Mucosa of descending colon (tissue), 3 donors: ENCODE measurements around the gene RAF1. TPM values are rescaled to one million over a fixed set of nuclear protein-coding genes. Genes with fewer than 3 reads are reported as not detected.

ENCODE experiments used
- ATAC-seq: fragments of 200-7000 bp; cut with Tn5 transposase; one replicate; pipeline ENCODE4 v1.9.1; 2020; ENCODE audit warnings: mild to moderate bottlenecking, moderate library complexity
- DNase-seq, 3 donors: peaks; one replicate each; pipeline ENCODE4 v3.0.0-alpha.2; 2020
- H3K36me3 ChIP-seq: fragments of 200-600 bp; one replicate; pipeline ENCODE4 v1.8.0; 2021; ENCODE audit warnings: low read depth, mild to moderate bottlenecking
- H3K4me1 ChIP-seq: fragments of 200-600 bp; one replicate; pipeline ENCODE4 v1.8.0; 2021; ENCODE audit warnings: low read depth, mild to moderate bottlenecking
- H3K4me3 ChIP-seq: fragments of 200-600 bp; one replicate; pipeline ENCODE4 v1.8.0; 2021; ENCODE audit warnings: mild to moderate bottlenecking
- H3K9me3 ChIP-seq: fragments of 200-600 bp; one replicate; pipeline ENCODE4 v1.8.0; 2021; ENCODE audit warnings: mild to moderate bottlenecking
- CTCF ChIP-seq: fragments of 200-600 bp; IDR thresholded peaks from one replicate; pipeline ENCODE4 v1.8.0; 2022; ENCODE audit warnings: antibody characterized with exemption, mild to moderate bottlenecking
- intact Hi-C, 2 donors: fragments of 100-400 bp; cut with DNase I in 1 of 2; cut with micrococcal nuclease in 1 of 2; formaldehyde crosslinking; loops; one replicate each; pipeline versions ENCODE4 v1.11.0 to v1.11.1; 2022; cut with DNase I, micrococcal nuclease
- total RNA-seq, 3 donors: library from RNA; stranded (reverse); fragmentation: NEBNext Ultra II Directional in 2 of 3; extraction: Animal tissue kit (Norgen Biotek cat#: 25700) in 2 of 3; gene quantifications; one replicate each; pipeline versions ENCODE4 v1.2.1 to v1.2.4, GENCODE V29; 2021 to 2023
- donor health status: DM: no; HTN: no; CAD: no; lungs with moderate emphysema.
- donor health status: DM: no; HTN: no; CAD: no.
- donor health status: DM: no; HTN: yes; CAD: no.

Gene RAF1
- total RNA-seq, 3 donors from 2014 or later, result 75.4 to 99.7 (median 76.9) TPM

DNA sequence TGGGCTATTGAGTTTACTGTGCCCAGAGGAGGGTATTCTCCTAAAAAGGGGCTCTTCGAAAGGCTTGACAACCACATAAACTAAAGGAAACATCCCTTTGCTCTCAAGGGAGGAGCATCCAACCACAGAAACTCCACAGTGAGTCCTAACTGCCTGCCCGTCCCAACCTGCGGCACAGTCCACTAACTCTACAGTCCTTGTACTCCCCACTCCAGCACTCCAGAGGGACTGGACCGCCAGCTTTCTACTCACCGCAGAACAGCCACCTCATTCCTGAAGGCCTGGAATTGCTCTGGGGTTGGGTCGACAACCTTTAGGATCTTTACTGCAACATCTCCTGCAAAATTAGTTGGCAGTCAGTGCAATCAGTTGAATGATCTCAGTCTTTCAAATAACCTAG lies 72.5 kb downstream of the RAF1 start:
- ATAC-seq, result no peak
- no peak overlapping the region for H3K4me3 ChIP-seq
- no peaks in the 10 kb centered on the region for H3K9me3 ChIP-seq
- intact Hi-C loops, result no loop called here
- no peak for TF ChIP-seq CTCF
- peaks cover 6% of the 10 kb centered on the region for H3K36me3 ChIP-seq
- DNase-seq, result no peak
- no peaks in the 10 kb centered on the region for H3K4me1 ChIP-seq

- ATAC-seq (peak; percentile 42), DNase-seq (no peak)
- peaks cover 16% of the 10 kb centered on the region for H3K36me3 ChIP-seq
- H3K9me3 ChIP-seq, result no peaks in the 10 kb centered on the region
- H3K4me1 ChIP-seq, result no peaks in the 10 kb centered on the region
- H3K4me3 ChIP-seq, result no peak overlapping the region
- intact Hi-C loops, result no loop called here
- TF ChIP-seq CTCF, result no peak
These were observed 73.8 kb downstream of the RAF1 start for GRCh38 chr3:12590096-12590495.

DNA sequence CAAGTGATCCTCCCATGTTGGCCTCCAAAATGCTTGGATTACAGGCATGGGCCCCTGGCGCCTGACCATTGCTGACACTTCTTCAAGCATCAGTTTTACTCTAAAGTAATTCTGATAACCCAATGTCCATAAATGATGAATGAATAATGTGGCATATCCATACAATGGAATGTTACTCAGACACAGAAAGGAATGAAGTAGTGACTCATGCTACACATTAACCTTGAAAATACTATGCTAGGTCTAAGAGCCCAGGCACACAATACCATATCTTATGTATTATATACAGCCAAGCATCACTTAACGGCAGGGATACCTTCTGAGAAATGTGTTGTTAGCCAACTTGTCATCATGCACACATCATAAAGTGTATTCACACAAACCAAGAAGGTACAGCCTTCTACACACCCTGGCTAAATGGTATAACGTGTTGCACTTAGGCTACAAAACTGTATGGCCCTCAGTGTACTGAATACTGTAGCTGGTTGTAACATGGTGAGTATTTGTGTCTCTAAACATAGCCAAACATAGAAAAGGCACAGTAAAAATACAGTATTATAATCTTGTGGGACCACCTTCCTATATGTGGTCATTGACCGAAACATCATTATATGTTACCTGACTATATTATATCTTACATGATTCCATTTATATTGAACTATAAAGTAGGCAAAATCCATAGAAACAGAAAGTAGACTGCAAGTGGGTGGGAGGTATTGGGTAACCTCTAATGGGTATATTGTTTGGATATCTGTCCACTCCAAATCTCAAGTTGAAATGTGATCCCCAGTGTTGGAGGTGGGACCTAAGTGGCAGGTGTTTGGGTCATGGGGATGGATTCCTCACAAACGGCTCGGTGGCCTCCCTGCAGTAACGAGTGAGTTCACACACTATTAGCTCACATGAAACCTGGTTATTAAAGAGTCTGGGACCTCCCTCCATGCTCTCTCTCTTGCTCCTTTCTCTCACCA lies 75.6 kb downstream of the RAF1 start:
- Histone ChIP-seq H3K36me3 (peaks cover 20% of the 10 kb centered on the region), H3K4me1 (no peaks in the 10 kb centered on the region), H3K9me3 (no peaks in the 10 kb centered on the region), H3K4me3 (no peak overlapping the region)
- no peak for ATAC-seq
- DNase-seq, result no peak
- intact Hi-C loops, result no loop called here
- no peak for TF ChIP-seq CTCF

GRCh38 chr3:12586403-12586802 lies 77.5 kb downstream of the RAF1 start:
- intact Hi-C loops, result no loop called here

DNA sequence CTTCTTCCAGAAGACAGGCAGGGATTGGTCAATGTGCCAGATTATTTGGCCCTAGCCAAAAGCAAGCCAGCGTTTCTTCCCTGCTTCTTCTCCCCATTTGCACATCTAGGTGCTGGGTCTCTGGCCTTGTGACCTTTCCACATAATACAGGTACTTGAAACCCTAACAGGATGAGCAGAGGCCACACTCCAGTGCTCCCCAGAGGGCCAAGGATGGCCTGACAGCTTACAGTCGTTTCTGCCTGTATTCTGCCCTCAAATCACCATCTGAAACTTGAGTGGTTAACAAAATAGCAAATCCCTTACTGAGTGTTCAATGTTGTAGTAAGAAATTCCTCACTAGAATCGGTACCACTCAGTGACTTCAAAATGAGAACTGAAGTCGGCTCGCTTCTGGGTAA lies 77.9 kb downstream of the RAF1 start:
- H3K4me1 ChIP-seq, result no peaks in the 10 kb centered on the region
- ATAC-seq (no peak), DNase-seq (no peak)
- no peaks in the 10 kb centered on the region for H3K9me3 ChIP-seq
- H3K4me3 ChIP-seq, result no peak overlapping the region
- intact Hi-C loops, result no loop called here
- H3K36me3 ChIP-seq, result peaks cover 28% of the 10 kb centered on the region
- TF ChIP-seq CTCF, result no peak

More at GRCh38 chr3:12586403-12586802, 77.5 kb downstream of the RAF1 start:
- TF ChIP-seq CTCF, result no peak
- H3K4me1 ChIP-seq, result no peaks in the 10 kb centered on the region
- no peak overlapping the region for H3K4me3 ChIP-seq
- H3K9me3 ChIP-seq, result no peaks in the 10 kb centered on the region
- no peak for DNase-seq
- H3K36me3 ChIP-seq, result peaks cover 28% of the 10 kb centered on the region
- ATAC-seq, result no peak
